Effector CD8-positive, alpha-beta T cell (primary cell): ENCODE measurements around the gene AP4M1.
"Not testable (repeated sequence)": the region's sequence is repeated elsewhere in the genome, so short reads cannot be mapped to it uniquely, and the experiment has no call there.

Experiments
- DNase-seq: peaks from one replicate; lab custom pipeline; 2025; lab: John Stamatoyannopoulos, UW

Gene AP4M1

GRCh38 chr7:100107890-100108289, 6.4 kb downstream of the AP4M1 start:
- DNase-seq = no peak

GRCh38 chr7:100109521-100110163, 8.2 kb downstream of the AP4M1 start:
- no peak for DNase-seq

- no peak for DNase-seq
Observed at GRCh38 chr7:100111156-100111555, 9.7 kb downstream of the AP4M1 start.

GRCh38 chr7:100111914-100112313, 10.5 kb downstream of the AP4M1 start:
- DNase-seq = no peak

GRCh38 chr7:100115026-100115425, 13.6 kb downstream of the AP4M1 start:
- DNase-seq = no peak

- DNase-seq = no peak
Observed at GRCh38 chr7:100118388-100119071, 17.1 kb downstream of the AP4M1 start.

- peak; percentile 90 for DNase-seq
Observed at GRCh38 chr7:100119072-100119969, 17.9 kb downstream of the AP4M1 start, which contains the start of the genes CNPY4 and TAF6. Gene CNPY4, plus strand, starts transcription at chr7:100119634. Its CDS starts 111 bp downstream, at chr7:100119745. Gene TAF6, minus strand, starts transcription at chr7:100119358. Its CDS starts 5,149 bp downstream, at chr7:100114209.

GRCh38 chr7:100119970-100120732, 18.7 kb downstream of the AP4M1 start:
- DNase-seq = peak; percentile 58

GRCh38 chr7:100120733-100121036, 19.2 kb downstream of the AP4M1 start:
- DNase-seq = no peak

GRCh38 chr7:100122067-100122466, 20.6 kb downstream of the AP4M1 start:
- no peak for DNase-seq

- no peak for DNase-seq
Observed at GRCh38 chr7:100122568-100122967, 21.1 kb downstream of the AP4M1 start.

- DNase-seq = no peak
Observed at GRCh38 chr7:100124301-100125230, 23.1 kb downstream of the AP4M1 start.

GRCh38 chr7:100126239-100126930, 24.9 kb downstream of the AP4M1 start:
- DNase-seq = no peak

- peak; percentile 87 for DNase-seq
Observed at GRCh38 chr7:100126931-100127865, 25.8 kb downstream of the AP4M1 start, which contains the start of gene MBLAC1. Gene MBLAC1, plus strand, starts transcription at chr7:100126967. Its CDS starts 429 bp downstream, at chr7:100127396.

- no peak for DNase-seq
Observed at GRCh38 chr7:100127866-100128636, 26.6 kb downstream of the AP4M1 start.

GRCh38 chr7:100128637-100128963, 27.2 kb downstream of the AP4M1 start:
- no peak for DNase-seq

GRCh38 chr7:100130220-100130607, 28.8 kb downstream of the AP4M1 start:
- DNase-seq = not testable (repeated sequence)
